DMS 273 (cell line): ENCODE results near the gene ZFP92.

Experiments
- DNase-seq: peaks from one replicate; lab custom pipeline; 2025; ENCODE audit not compliant: unreplicated experiment; lab: John Stamatoyannopoulos, UW

ZFP92 gene

GRCh38 chrX:153434801-153435200, 23.5 kb downstream of the ZFP92 start:
- no peak for DNase-seq

GRCh38 chrX:153435845-153436244, 24.6 kb downstream of the ZFP92 start:
- DNase-seq = no peak

GRCh38 chrX:153438532-153438931, 27.3 kb downstream of the ZFP92 start:
- DNase-seq = peak; percentile 63

- no peak for DNase-seq
These were observed 28.7 kb downstream of the ZFP92 start for GRCh38 chrX:153439977-153440376.

- DNase-seq = no peak
These were observed 29.4 kb downstream of the ZFP92 start for GRCh38 chrX:153440556-153441135.

GRCh38 chrX:153441296-153441695, 30.0 kb downstream of the ZFP92 start:
- peak; percentile 48 for DNase-seq

GRCh38 chrX:153441981-153442380, 30.7 kb downstream of the ZFP92 start:
- DNase-seq = no peak

- no peak for DNase-seq
These were observed 31.2 kb downstream of the ZFP92 start for GRCh38 chrX:153442463-153442862.

- no peak for DNase-seq
These were observed 32.4 kb downstream of the ZFP92 start for GRCh38 chrX:153443476-153444332.

GRCh38 chrX:153444333-153445011, 33.2 kb downstream of the ZFP92 start:
- DNase-seq = no peak

GRCh38 chrX:153445106-153445855, 34.0 kb downstream of the ZFP92 start:
- no peak for DNase-seq

- DNase-seq = no peak
These were observed 34.8 kb downstream of the ZFP92 start, which contains the start of gene TREX2 for GRCh38 chrX:153445856-153446635. Gene TREX2 (minus strand): TSS chrX:153446056. CDS start chrX:153445430, 626 bp downstream.

- no peak for DNase-seq
These were observed 35.3 kb downstream of the ZFP92 start for GRCh38 chrX:153446636-153446936.

- no peak for DNase-seq
These were observed 35.8 kb downstream of the ZFP92 start for GRCh38 chrX:153446950-153447580.

- no peak for DNase-seq
These were observed 36.3 kb downstream of the ZFP92 start for GRCh38 chrX:153447581-153447960.

- DNase-seq = no peak
These were observed 37.5 kb downstream of the ZFP92 start for GRCh38 chrX:153448556-153449367.

- DNase-seq = no peak
These were observed 38.3 kb downstream of the ZFP92 start for GRCh38 chrX:153449368-153450113.

- no peak for DNase-seq
These were observed 39.1 kb downstream of the ZFP92 start for GRCh38 chrX:153450114-153450948.
